IPS DF 19.7 (cell line): ENCODE measurements around the gene ZNF346.
"Not testable (repeated sequence)": the region's sequence is repeated elsewhere in the genome, so short reads cannot be mapped to it uniquely, and the experiment has no call there.

Experiments used
- DNase-seq: peaks from one replicate; pipeline ENCODE4 v3.0.0-alpha.2; 2013; ENCODE audit warnings: low read depth, low spot score

ZNF346 gene

GRCh38 chr5:177010153-177010552, 12.3 kb upstream of the ZNF346 start:
- no peak for DNase-seq

- no peak for DNase-seq
Measured at GRCh38 chr5:177015156-177015555, 7.3 kb upstream of the ZNF346 start.

GRCh38 chr5:177018341-177018740, 4.2 kb upstream of the ZNF346 start:
- no peak for DNase-seq

- DNase-seq: no peak
Measured at GRCh38 chr5:177020033-177020432, 2.5 kb upstream of the ZNF346 start.

GRCh38 chr5:177023303-177023664, 788 bp downstream of the ZNF346 start:
- no peak for DNase-seq

- no peak for DNase-seq
Measured at GRCh38 chr5:177024559-177024958, 2.1 kb downstream of the ZNF346 start.

- no peak for DNase-seq
Measured at GRCh38 chr5:177025101-177025601, 2.7 kb downstream of the ZNF346 start.

- no peak for DNase-seq
Measured at GRCh38 chr5:177027665-177028064, 5.2 kb downstream of the ZNF346 start.

- no peak for DNase-seq
Measured at GRCh38 chr5:177029498-177029897, 7.0 kb downstream of the ZNF346 start.

GRCh38 chr5:177035976-177036375, 13.5 kb downstream of the ZNF346 start:
- DNase-seq: no peak

- no peak for DNase-seq
Measured at GRCh38 chr5:177036443-177036842, 13.9 kb downstream of the ZNF346 start.

- DNase-seq: no peak
Measured at GRCh38 chr5:177036921-177037320, 14.4 kb downstream of the ZNF346 start.

- no peak for DNase-seq
Measured at GRCh38 chr5:177040814-177041420, 18.4 kb downstream of the ZNF346 start.

- no peak for DNase-seq
Measured at GRCh38 chr5:177041936-177042335, 19.4 kb downstream of the ZNF346 start.

- no peak for DNase-seq
Measured at GRCh38 chr5:177043114-177043513, 20.6 kb downstream of the ZNF346 start.

- no peak for DNase-seq
Measured at GRCh38 chr5:177043958-177044357, 21.5 kb downstream of the ZNF346 start.

- no peak for DNase-seq
Measured at GRCh38 chr5:177044641-177045040, 22.1 kb downstream of the ZNF346 start.

GRCh38 chr5:177045631-177046030, 23.1 kb downstream of the ZNF346 start:
- no peak for DNase-seq

GRCh38 chr5:177048531-177048930, 26.0 kb downstream of the ZNF346 start:
- not testable (repeated sequence) for DNase-seq

GRCh38 chr5:177049285-177049684, 26.8 kb downstream of the ZNF346 start:
- no peak for DNase-seq

- DNase-seq: no peak
Measured at GRCh38 chr5:177064500-177065277, 42.2 kb downstream of the ZNF346 start.

GRCh38 chr5:177065491-177065890, 43.0 kb downstream of the ZNF346 start:
- no peak for DNase-seq

- DNase-seq: no peak
Measured at GRCh38 chr5:177066224-177066623, 43.7 kb downstream of the ZNF346 start.
